Limb (tissue), 2 donors: ENCODE measurements around the gene MANBA.
"Not testable (repeated sequence)": the region's sequence is repeated elsewhere in the genome, so short reads cannot be mapped to it uniquely, and the experiment has no call there.

Source experiments
- DNase-seq, 2 donors: peaks; one replicate each; pipeline ENCODE4 v3.0.0-alpha.2; 2016; ENCODE audit errors: extremely low spot score in 2 of 2

Gene MANBA

DNA sequence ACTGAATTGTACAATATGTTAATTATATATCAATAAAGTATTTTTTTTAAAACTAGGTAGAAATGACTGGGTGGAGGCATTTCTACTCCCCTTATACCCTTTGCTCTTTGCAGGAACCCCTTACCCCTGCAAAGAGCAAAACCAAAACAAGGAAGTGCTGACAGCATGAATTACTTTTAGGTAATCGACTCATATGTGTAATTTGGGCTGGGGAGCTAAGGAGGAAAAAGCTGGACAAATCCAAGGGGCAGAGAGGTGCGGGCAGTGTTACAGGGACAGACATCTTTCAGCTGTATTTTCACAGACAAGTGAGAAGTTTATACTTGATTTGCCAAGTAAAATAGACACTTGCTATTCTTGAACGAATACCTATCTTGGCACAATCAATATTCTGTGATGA, 35.5 kb downstream of the MANBA start:
- DNase-seq = no peak

GRCh38 chr4:102723511-102723910, 37.3 kb downstream of the MANBA start:
- DNase-seq = no peak

GRCh38 chr4:102722740-102723139, 38.0 kb downstream of the MANBA start:
- no peak for DNase-seq

- not testable (repeated sequence) for DNase-seq
Observed at GRCh38 chr4:102718833-102719575, 41.8 kb downstream of the MANBA start.

DNA sequence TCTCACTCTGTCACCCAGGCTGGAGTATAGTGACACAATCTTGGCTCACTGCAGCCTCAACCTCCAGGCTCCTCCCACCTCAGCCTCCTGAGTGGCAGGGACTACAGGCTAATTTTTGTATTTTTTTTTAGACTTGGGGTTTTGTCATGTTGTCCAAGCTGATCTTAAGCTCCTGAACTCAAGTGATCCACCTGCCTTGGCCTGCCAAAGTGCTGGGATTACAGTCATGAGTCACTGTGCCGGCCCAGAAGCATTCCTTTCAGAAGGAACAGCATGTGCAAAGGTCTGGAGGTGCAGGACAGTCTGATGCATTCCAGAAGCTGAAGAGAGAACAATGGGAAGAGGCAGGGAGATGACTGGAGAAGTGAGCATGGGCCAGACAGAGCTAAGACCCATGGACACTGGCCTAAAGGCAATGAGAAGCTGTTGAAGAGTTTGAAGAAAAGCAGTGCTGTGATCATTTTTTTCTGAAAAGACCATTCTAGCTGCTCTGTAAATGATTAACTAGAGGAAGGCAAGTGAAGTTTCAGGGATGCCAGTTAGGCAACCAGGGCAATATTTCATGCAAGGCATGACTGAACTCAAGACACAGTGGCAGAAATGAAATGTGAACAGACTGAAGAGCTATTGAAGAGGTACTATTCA, 43.2 kb downstream of the MANBA start:
- no peak for DNase-seq

- DNase-seq = no peak
Observed at GRCh38 chr4:102715057-102715456, 45.7 kb downstream of the MANBA start.

GRCh38 chr4:102713774-102714173, 47.0 kb downstream of the MANBA start:
- not testable (repeated sequence) for DNase-seq

- no peak for DNase-seq
Observed at GRCh38 chr4:102713096-102713495, 47.7 kb downstream of the MANBA start.

- no peak for DNase-seq
Observed at GRCh38 chr4:102710986-102711385, 49.8 kb downstream of the MANBA start.

DNA sequence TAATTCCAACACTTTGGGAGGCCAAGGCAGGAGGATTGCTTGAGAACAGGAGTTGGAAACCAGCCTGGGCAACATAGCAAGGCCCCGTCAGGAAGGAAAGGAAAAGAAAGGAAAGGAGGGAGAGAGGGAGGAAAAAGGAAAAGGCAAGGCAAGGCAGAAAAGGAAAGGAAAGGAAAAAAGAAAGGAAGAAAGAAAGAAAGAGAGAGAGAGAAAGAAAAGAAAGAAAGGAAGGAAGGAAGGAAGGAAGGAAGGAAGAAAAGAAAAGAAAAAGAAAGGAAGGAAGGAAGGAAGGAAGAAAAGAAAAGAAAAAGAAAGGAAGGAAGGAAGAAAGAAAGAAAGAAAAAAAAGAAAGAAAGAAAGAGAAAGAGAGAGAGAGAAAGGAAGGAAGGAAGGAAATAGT, 51.7 kb downstream of the MANBA start:
- not testable (repeated sequence) for DNase-seq

- DNase-seq = no peak
Observed at GRCh38 chr4:102707150-102707549, 53.6 kb downstream of the MANBA start.

- no peak for DNase-seq
Observed at GRCh38 chr4:102705391-102705935, 55.3 kb downstream of the MANBA start.

- DNase-seq = peak in 1 of 2 donors; percentile 57
Observed at GRCh38 chr4:102696758-102697157, 64.0 kb downstream of the MANBA start.

GRCh38 chr4:102694791-102695190, 66.0 kb downstream of the MANBA start:
- DNase-seq = no peak

GRCh38 chr4:102693861-102694260, 66.9 kb downstream of the MANBA start:
- DNase-seq = no peak

DNA sequence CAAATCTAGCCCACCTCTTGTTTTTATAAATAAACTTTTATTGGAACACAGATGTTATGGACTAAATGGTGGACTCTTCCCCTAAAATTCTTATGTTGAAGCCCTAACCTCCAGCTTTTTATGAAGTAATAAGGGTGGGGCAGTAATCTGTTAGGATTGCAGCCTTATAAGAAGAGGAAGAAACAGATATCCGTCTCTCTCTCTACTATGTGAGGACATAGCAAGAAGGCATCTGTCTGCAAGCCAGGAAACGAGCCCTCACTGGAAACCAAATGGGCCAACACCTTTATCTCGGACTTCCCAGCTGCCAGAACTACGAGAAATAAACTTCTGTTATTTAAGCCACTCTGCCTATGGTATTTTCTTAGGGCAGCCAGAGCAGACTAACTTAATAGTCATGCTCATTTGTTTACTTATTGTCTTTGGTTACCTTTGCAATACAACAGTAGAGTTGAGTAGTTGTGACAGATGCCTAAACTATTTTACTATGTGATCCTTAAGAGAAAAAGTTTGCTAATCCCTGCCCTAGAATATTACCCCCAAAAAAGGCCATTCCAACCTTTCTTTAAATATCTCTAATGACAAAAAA, 67.4 kb downstream of the MANBA start:
- DNase-seq = no peak

DNA sequence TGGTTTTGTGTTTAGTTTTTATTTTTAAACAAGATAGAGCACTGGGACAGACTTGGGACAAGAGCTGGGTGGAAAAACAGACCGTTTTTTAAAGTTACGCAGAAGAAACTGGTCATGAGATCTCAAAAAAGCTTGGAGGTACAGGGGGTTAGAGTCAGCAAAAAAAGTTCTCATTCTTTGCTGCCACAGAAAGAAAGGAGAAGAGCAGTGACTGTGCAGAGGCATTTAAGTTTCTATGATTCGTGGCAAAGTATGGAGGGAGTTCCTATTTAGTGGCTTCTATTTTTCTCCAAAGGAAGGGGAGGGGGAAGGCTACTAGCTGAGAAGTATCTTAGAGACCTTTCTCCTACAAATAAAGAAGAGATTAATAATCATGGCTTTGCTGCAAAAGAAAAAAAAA, 68.3 kb downstream of the MANBA start:
- no peak for DNase-seq

DNA sequence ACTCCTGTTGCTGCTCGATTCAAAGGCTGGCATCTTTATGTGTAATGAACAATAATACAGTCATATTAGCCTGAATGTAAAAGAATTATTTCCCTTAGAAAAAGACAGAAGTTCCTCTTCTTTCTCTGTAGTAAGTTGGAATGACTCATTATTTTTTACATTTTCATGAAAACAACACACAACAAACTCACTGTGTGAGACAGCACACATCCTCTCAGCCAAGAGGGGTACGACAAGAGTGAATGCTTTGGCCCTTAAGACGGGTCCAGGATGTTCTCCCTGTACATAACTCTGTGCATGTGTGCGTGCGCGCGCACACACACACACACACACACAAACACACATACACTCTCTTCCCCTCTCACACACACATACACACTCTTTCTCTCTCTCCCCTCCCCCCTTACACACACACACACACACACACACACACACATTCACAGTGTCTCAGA, 72.8 kb downstream of the MANBA start:
- no peak for DNase-seq

- DNase-seq = no peak
Observed at GRCh38 chr4:102687373-102687981, 73.3 kb downstream of the MANBA start.

GRCh38 chr4:102685768-102686167, 75.0 kb downstream of the MANBA start:
- no peak for DNase-seq

GRCh38 chr4:102684610-102685052, 76.1 kb downstream of the MANBA start:
- DNase-seq = no peak
